ENCODE data around the gene MACROD1. TPM values are rescaled to one million over a fixed set of nuclear protein-coding genes. Genes with fewer than 3 reads are reported as not detected.

MACROD1 gene
- total RNA-seq, 1 donor from 2014 or later = 20.6 TPM

- Mint-ChIP-seq H3K4me1 (ENCODE audit: low read depth) (peaks cover 15% of the 10 kb centered on the region), H3K4me3 (ENCODE audit: unreplicated experiment) (no peak overlapping the region), H3K27me3 (ENCODE audit: low read depth) (no peaks in the 10 kb centered on the region), H3K27ac (ENCODE audit: unreplicated experiment) (no peak overlapping the region), H3K36me3 (ENCODE audit: low read depth) (no peaks in the 10 kb centered on the region), H3K9me3 (ENCODE audit: low read depth) (no peaks in the 10 kb centered on the region)
- DNase-seq (ENCODE audit: low spot score) = no peak
- TF ChIP-seq CTCF (IDR thresholded peaks at IDR 0.05) = no peak
These were observed 156.8 kb downstream of the MACROD1 start for GRCh38 chr11:64008914-64009633.

- H3K27ac Mint-ChIP-seq (ENCODE audit: unreplicated experiment) = no peak overlapping the region
- no peaks in the 10 kb centered on the region for H3K36me3 Mint-ChIP-seq (ENCODE audit: low read depth)
- DNase-seq (ENCODE audit: low spot score) = peak; percentile 88
- no peaks in the 10 kb centered on the region for H3K27me3 Mint-ChIP-seq (ENCODE audit: low read depth)
- TF ChIP-seq CTCF (IDR thresholded peaks at IDR 0.05) = no peak
- no peaks in the 10 kb centered on the region for H3K9me3 Mint-ChIP-seq (ENCODE audit: low read depth)
- H3K4me1 Mint-ChIP-seq (ENCODE audit: low read depth) = peaks cover 15% of the 10 kb centered on the region
- no peak overlapping the region for H3K4me3 Mint-ChIP-seq (ENCODE audit: unreplicated experiment)
These were observed 157.5 kb downstream of the MACROD1 start for GRCh38 chr11:64008283-64008913.

DNA sequence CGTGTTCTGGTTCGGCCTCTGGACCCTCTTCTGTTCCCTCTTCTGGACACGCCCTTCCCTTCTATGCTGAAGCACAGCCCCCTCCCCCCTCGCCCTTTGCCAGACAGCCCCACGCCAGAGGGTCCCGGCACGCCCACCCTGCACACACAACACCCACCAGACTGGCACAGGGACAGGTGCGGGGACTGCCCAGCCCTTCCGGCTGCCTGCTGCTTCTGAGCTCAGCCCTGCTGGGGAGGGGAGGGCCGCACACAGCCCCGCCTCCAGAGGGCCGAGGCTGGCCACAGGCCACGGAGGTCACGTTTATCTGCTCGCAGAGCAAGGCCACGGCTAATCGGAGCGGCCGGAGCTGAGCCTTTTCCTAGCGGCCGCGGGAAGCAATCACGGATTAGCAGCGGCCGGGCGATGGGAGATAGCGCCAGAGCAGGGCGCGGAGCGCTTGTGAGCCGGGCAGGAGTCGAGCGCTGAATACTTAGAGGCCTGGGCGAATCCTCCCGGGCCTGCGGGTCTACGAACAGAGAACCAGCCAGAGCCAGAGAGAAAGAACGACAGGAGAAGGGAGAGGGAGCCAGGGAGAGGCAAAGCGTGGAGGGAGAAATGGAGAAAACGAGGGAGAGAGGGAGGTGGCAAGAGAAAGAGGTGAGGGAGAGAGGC is 158.2 kb downstream of the MACROD1 start:
- H3K4me1 Mint-ChIP-seq (ENCODE audit: low read depth) = peaks cover 15% of the 10 kb centered on the region
- peak; percentile 48 for TF ChIP-seq CTCF (IDR thresholded peaks at IDR 0.05)
- H3K4me3 Mint-ChIP-seq (ENCODE audit: unreplicated experiment) = peak overlapping the region; percentile 64
- H3K36me3 Mint-ChIP-seq (ENCODE audit: low read depth) = no peaks in the 10 kb centered on the region
- H3K27ac Mint-ChIP-seq (ENCODE audit: unreplicated experiment) = no peak overlapping the region
- H3K9me3 Mint-ChIP-seq (ENCODE audit: low read depth) = no peaks in the 10 kb centered on the region
- DNase-seq (ENCODE audit: low spot score) = peak; percentile 82
- H3K27me3 Mint-ChIP-seq (ENCODE audit: low read depth) = no peaks in the 10 kb centered on the region

- H3K36me3 Mint-ChIP-seq (ENCODE audit: low read depth) = no peaks in the 10 kb centered on the region
- TF ChIP-seq CTCF (IDR thresholded peaks at IDR 0.05) = no peak
- no peaks in the 10 kb centered on the region for H3K27me3 Mint-ChIP-seq (ENCODE audit: low read depth)
- peaks cover 15% of the 10 kb centered on the region for H3K4me1 Mint-ChIP-seq (ENCODE audit: low read depth)
- H3K9me3 Mint-ChIP-seq (ENCODE audit: low read depth) = no peaks in the 10 kb centered on the region
- H3K27ac Mint-ChIP-seq (ENCODE audit: unreplicated experiment) = no peak overlapping the region
- DNase-seq (ENCODE audit: low spot score) = no peak
- peak overlapping the region; percentile 64 for H3K4me3 Mint-ChIP-seq (ENCODE audit: unreplicated experiment)
These were observed 158.7 kb downstream of the MACROD1 start for GRCh38 chr11:64007160-64007628.

DNA sequence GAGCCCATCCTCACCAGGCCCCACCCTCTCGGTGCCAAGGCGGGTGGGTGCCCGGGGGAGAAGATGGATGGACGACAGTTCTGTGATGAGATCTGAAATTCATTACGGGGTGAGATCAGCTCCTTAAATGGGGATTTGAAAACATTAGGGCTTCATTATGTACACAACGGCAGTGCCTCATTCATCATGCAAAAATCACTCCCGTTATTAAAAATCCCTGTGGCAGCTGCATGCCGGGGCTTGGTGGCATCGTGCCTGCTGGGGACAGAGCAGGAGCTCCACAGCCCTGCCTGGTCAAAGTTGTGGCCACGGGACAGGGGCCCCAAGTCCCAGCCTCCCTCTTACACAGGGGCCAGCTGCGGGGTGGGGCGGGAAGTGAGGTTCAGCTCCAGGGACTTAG is 159.5 kb downstream of the MACROD1 start:
- no peaks in the 10 kb centered on the region for H3K27me3 Mint-ChIP-seq (ENCODE audit: low read depth)
- H3K4me3 Mint-ChIP-seq (ENCODE audit: unreplicated experiment) = no peak overlapping the region
- H3K4me1 Mint-ChIP-seq (ENCODE audit: low read depth) = peaks cover 20% of the 10 kb centered on the region

More for the DNA sequence above, 159.5 kb downstream of the MACROD1 start:
- DNase-seq (ENCODE audit: low spot score) = no peak
- Mint-ChIP-seq H3K36me3 (ENCODE audit: low read depth) (no peaks in the 10 kb centered on the region), H3K9me3 (ENCODE audit: low read depth) (no peaks in the 10 kb centered on the region), H3K27ac (ENCODE audit: unreplicated experiment) (no peak overlapping the region)
- TF ChIP-seq CTCF (IDR thresholded peaks at IDR 0.05) = no peak

Measured in chondrocyte (in vitro differentiated cells).